Prostate gland (tissue), 2 donors: ENCODE data around the gene ALDH6A1.

Experiments used
- CTCF ChIP-seq, 4 experiments: fragments of 200-600 bp in 2 of 4; fragments of 450-650 bp in 2 of 4; sonication (generic) in 2 of 4; IDR thresholded peaks; 1 replicate in 3 of 4; 2 replicates in 1 of 4; pipeline ENCODE4 v1.5.1; 2016 to 2019; ENCODE audit warnings: antibody characterized with exemption in 4 of 4, mild to moderate bottlenecking in 2 of 4, moderate library complexity in 2 of 4
- POLR2A ChIP-seq: fragments of 450-650 bp; IDR thresholded peaks from one replicate; pipeline ENCODE4 v1.6.1; 2016; ENCODE audit warnings: antibody characterized with exemption, mild to moderate bottlenecking
- POLR2AphosphoS5 ChIP-seq: sonication (generic); formaldehyde crosslinking; IDR thresholded peaks from one replicate; pipeline ENCODE4 v1.6.1; 2017; ENCODE audit warnings: antibody characterized with exemption

DNA sequence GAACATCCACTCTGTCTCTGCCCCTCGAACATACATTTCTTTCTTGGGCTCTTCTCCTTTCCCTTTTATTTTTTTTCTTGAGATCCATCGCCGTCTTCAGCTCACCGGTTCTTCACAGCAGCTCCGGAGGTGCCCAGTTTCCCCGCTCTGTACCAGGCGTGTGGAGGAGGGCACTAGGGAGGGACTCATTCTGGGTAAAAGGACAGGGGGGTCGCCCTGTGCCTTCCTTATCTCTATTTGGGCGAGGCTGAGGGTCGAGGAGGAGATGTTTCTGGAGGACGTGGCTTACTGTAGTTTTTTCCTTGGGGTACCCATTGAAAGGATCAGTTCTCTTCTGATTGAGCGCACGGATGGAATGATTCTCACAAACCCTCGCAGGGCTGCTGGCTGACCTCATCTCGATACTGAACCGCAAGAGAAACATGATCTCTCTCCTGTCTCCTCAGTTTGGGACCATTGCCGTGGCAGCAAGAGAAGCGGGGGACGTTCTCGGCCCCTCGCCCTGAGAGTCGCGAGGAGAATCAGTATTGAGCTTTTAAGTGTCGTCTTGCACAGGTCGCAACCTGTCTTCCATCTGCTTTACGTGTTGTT is 889 bp upstream of the ALDH6A1 start:
- TF ChIP-seq CTCF (IDR thresholded peaks at IDR 0.05) (no peak), POLR2A (no peak), POLR2AphosphoS5 (no peak)
